GM12878 (cell line): ENCODE data around the gene TACC2. TPM values are rescaled to one million over a fixed set of nuclear protein-coding genes. Genes with fewer than 3 reads are reported as not detected.

Experiments
- ATAC-seq: fragments of 200-7000 bp; cut with Tn5 transposase; 3 replicates; pipeline ENCODE4 v1.9.1; 2020; ENCODE audit warnings: mild to moderate bottlenecking, moderate library complexity
- BruUV-seq: library from RNA; stranded (reverse); fragments of 400-500 nt; replicated peaks from 2 replicates; lab custom pipeline; 2021; lab: Mats Ljungman, UMichigan
- CTCF ChIA-PET: fragments of 300-600 bp; sonication (Branson Sonifier 250); formaldehyde crosslinking; extraction: SDS; loops from one replicate; lab custom pipeline; 2021; ENCODE audit warnings: inconsistent platforms; lab: Yijun Ruan, JAX
- POLR2A ChIA-PET: fragments of 350-600 bp; formaldehyde crosslinking; extraction: SDS; loops from one replicate; lab custom pipeline; 2021; ENCODE audit warnings: inconsistent platforms; lab: Charles Lee
- RAD21 ChIA-PET: fragments of 300-600 bp; sonication (Branson Sonifier 250); formaldehyde crosslinking; loops from one replicate; lab custom pipeline; 2023; ENCODE audit warnings: antibody characterized with exemption; ENCODE audit not compliant: unreplicated experiment; lab: Charles Lee
- SMC1A ChIA-PET: fragments of 300-600 bp; sonication (Branson Sonifier 250); formaldehyde crosslinking; loops from one replicate; lab custom pipeline; 2023; ENCODE audit not compliant: unreplicated experiment, uncharacterized antibody; lab: Charles Lee
- DNase-seq: peaks from one replicate; pipeline ENCODE4 v3.0.0-alpha.2; 2011; ENCODE audit warnings: low read depth, low spot score
- FAIRE-seq: peaks from 3 replicates; lab custom pipeline; 2011; peaks lifted over from hg19 to GRCh38; lab: Jason Lieb, UNC
- H2AFZ ChIP-seq: 2 replicates; pipeline ENCODE4 v1.6.0; 2011; ENCODE audit warnings: low read depth, low read length, control low read depth; ENCODE audit not compliant: control insufficient read depth
- H3K27ac ChIP-seq: 2 replicates; pipeline ENCODE4 v1.5.1; 2011; ENCODE audit warnings: control low read depth; ENCODE audit not compliant: control insufficient read depth, insufficient read depth
- H3K27me3 ChIP-seq, 2 experiments: replicated peaks in 1 of 2; 2 replicates each; pipeline versions ENCODE4 v1.6.0 to v1.6.1; 2011; ENCODE audit warnings: low read length in 1 of 2; ENCODE audit not compliant: control insufficient read depth in 2 of 2, insufficient read depth in 2 of 2
- H3K36me3 ChIP-seq, 2 experiments: 2 replicates each; pipeline ENCODE4 v1.5.1; 2011; ENCODE audit warnings: low read length in 1 of 2; ENCODE audit not compliant: control insufficient read depth in 2 of 2, insufficient read depth in 2 of 2
- H3K4me1 ChIP-seq: 2 replicates; pipeline ENCODE4 v1.6.1; 2011; ENCODE audit warnings: mild to moderate bottlenecking, low read length, moderate library complexity, mixed read lengths; ENCODE audit not compliant: control insufficient read depth, insufficient read depth
- H3K4me2 ChIP-seq: 2 replicates; pipeline ENCODE4 v1.6.0; 2011; ENCODE audit warnings: control low read depth; ENCODE audit not compliant: control insufficient read depth, insufficient read depth
- H3K4me3 ChIP-seq: fragments of 200-600 bp; sonication (generic); 2 replicates; pipeline ENCODE4 v1.5.1; 2016
- H3K79me2 ChIP-seq: 2 replicates; pipeline ENCODE4 v1.6.0; 2011; ENCODE audit warnings: low read length; ENCODE audit not compliant: control insufficient read depth, insufficient read depth
- H3K9ac ChIP-seq: 2 replicates; pipeline ENCODE4 v1.8.0; 2011; ENCODE audit warnings: low read length, control low read depth, mixed read lengths; ENCODE audit not compliant: control insufficient read depth, insufficient read depth
- H3K9me3 ChIP-seq: replicated peaks from 3 replicates; pipeline ENCODE4 v1.5.1; 2011; ENCODE audit warnings: mild to moderate bottlenecking, low read length; ENCODE audit not compliant: control insufficient read depth, insufficient read depth
- H4K20me1 ChIP-seq: 2 replicates; pipeline ENCODE4 v1.6.0; 2011; ENCODE audit not compliant: control insufficient read depth, insufficient read depth
- CHD1 ChIP-seq: IDR thresholded peaks from 2 replicates; pipeline ENCODE4 v1.6.1; 2012; ENCODE audit warnings: low read depth, low read length, improper control_type of control experiment
- DPF2 ChIP-seq: fragments of 450-650 bp; IDR thresholded peaks from 2 replicates; pipeline ENCODE4 v1.6.1; 2017; ENCODE audit warnings: mild to moderate bottlenecking
- SMC3 ChIP-seq: IDR thresholded peaks from 2 replicates; pipeline ENCODE4 v1.6.1; 2011; ENCODE audit warnings: low read length, improper control_type of control experiment, borderline replicate concordance
- WRNIP1 ChIP-seq: IDR thresholded peaks from 2 replicates; pipeline ENCODE4 v1.6.1; 2011; ENCODE audit warnings: low read depth, low read length, improper control_type of control experiment, borderline replicate concordance
- ZNF217 ChIP-seq: fragments of 450-650 bp; IDR thresholded peaks from 2 replicates; pipeline ENCODE4 v1.6.1; 2017; ENCODE audit warnings: antibody characterized with exemption, mild to moderate bottlenecking
- ZNF592 ChIP-seq: fragments of 450-650 bp; IDR thresholded peaks from 2 replicates; pipeline ENCODE4 v1.6.1; 2017; ENCODE audit warnings: mild to moderate bottlenecking, moderate library complexity
- WGBS: methylation state at CpG from one replicate; pipeline ENCODE4 v1.1.6; 2016; ENCODE audit warnings: low lambda C conversion rate; ENCODE audit not compliant: insufficient replicate concordance, insufficient coverage; ENCODE audit errors: missing lambda C conversion rate; 5-methylcytosine and 5-hydroxymethylcytosine counted together
- in situ Hi-C: fragments of 300-500 bp; cut with MboI; formaldehyde crosslinking; loops from 9 replicates; pipeline ENCODE4 v1.14.3; 2018; ENCODE audit warnings: mixed read lengths
- intact Hi-C: fragments of 100-400 bp; cut with micrococcal nuclease; formaldehyde crosslinking; loops from one replicate; pipeline ENCODE4 v1.14.2; 2022; ENCODE audit not compliant: unreplicated experiment
- polyA plus RNA-seq, 11 experiments: library from polyadenylated mRNA; depleted of rRNA in 4 of 11; unstranded in 6 of 11; stranded (reverse) in 5 of 11; fragments of >200 nt; fragmentation: Nextera tagmentation in 4 of 11; fragmentation: Illumina TruSeq in 1 of 11; extraction: Ambion mirVana in 4 of 11; extraction: Trizol in 1 of 11; gene quantifications; 1 replicate in 1 of 11; 2 replicates in 10 of 11; pipeline versions ENCODE4 v1.2.1 to v1.2.3, GENCODE V29; 2011 to 2016; ENCODE audit warnings: inconsistent platforms in 2 of 11, missing spikeins in 2 of 11, low read depth in 1 of 11
- total RNA-seq, 4 experiments: library from RNA; depleted of rRNA in 3 of 4; stranded (reverse); fragments of >200 nt in 3 of 4; fragmentation: Illumina TruSeq in 1 of 4; extraction: Trizol in 1 of 4; gene quantifications; 2 replicates each; pipeline versions ENCODE4 v1.2.1 to v1.2.3, GENCODE V29; 2013 to 2021

The TACC2 gene
- total and polyA plus RNA-seq, 10 of the 15 experiments (the other 5 are each of a cell fraction or from before 2014, with no cell fraction given) = 0.07 to 0.64 (median 0.13) TPM; not detected in 5

- TF ChIP-seq CHD1 = no peak
- TF ChIP-seq ZNF592 = no peak
Measured at GRCh38 chr10:122296363-122297120, 307.6 kb downstream of the TACC2 start (continued).

- Histone ChIP-seq H3K4me2 (no peak overlapping the region), H3K9me3 (no peaks in the 10 kb centered on the region; the same call in 2 of the 3 replicates), H3K79me2 (no peaks in the 10 kb centered on the region), H2AFZ (no peak overlapping the region), H3K9ac (no peak overlapping the region), H3K36me3 (no peaks in the 10 kb centered on the region), H3K27me3 (no peaks in the 10 kb centered on the region; a peak in 1 of 4 replicates), H4K20me1 (no peaks in the 10 kb centered on the region)
- ChIA-PET POLR2A (no interaction called here), SMC1A (interaction anchor here (1.6 to 2.3 kb wide), 3 partner anchors 33 to 137 kb away, joined by 4 to 57 read pairs (median 8); no protein-coding TSS in a partner anchor), RAD21 (interaction anchor here (1.1 to 3.6 kb wide), 2 partner anchors 137 to 142 kb away, joined by 4 to 46 read pairs; no protein-coding TSS in a partner anchor)
- no TSS peak for BruUV-seq
- DNase-seq (no peak), FAIRE-seq (no peak)
- no peak for TF ChIP-seq SMC3
- TF ChIP-seq WRNIP1 = no peak
- no peak for TF ChIP-seq DPF2
- no peak for TF ChIP-seq ZNF217
- TF ChIP-seq, all 136 proteins: peak for 0
- CTCF ChIA-PET = interaction anchor here (0.7 to 4.3 kb wide), 3 partner anchors 136 to 268 kb away, joined by 3 to 117 read pairs (median 18); no protein-coding TSS in a partner anchor
- H3K4me1 ChIP-seq = peaks cover 5% of the 10 kb centered on the region
- WGBS = 22% methylated on average over 8 of the region's 8 CpGs
- in situ Hi-C loops = loop anchor here (5.0 kb wide), 2 partner anchors 135 to 270 kb away; no protein-coding TSS in a partner anchor
- no peak overlapping the region for H3K4me3 ChIP-seq
- H3K27ac ChIP-seq = no peak overlapping the region
- intact Hi-C loops = loop anchor here (5.0 kb wide), 1 partner anchor 405 kb away; no protein-coding TSS in a partner anchor
- no peak for ATAC-seq
Measured at GRCh38 chr10:122297583-122297982, 308.6 kb downstream of the TACC2 start.
